ENCODE measurements around the gene BCL2L15. TPM values are rescaled to one million over a fixed set of nuclear protein-coding genes. Genes with fewer than 3 reads are reported as not detected.
A peak's percentile ranks its signal among the peaks of the same experiment; 100 is the strongest.

Gene BCL2L15
- total RNA-seq, 1 donor from 2014 or later: 1.8 TPM

- Mint-ChIP-seq H3K36me3 (ENCODE audit: unreplicated experiment) (no peaks in the 10 kb centered on the region), H3K27ac (ENCODE audit: unreplicated experiment) (no peak overlapping the region), H3K27me3 (ENCODE audit: unreplicated experiment) (peaks cover 6% of the 10 kb centered on the region), H3K4me3 (ENCODE audit: unreplicated experiment) (no peak overlapping the region), H3K9me3 (ENCODE audit: unreplicated experiment) (peaks cover 6% of the 10 kb centered on the region), H3K4me1 (ENCODE audit: low read depth, unreplicated experiment) (peaks cover 17% of the 10 kb centered on the region)
- DNase-seq: no peak
- TF ChIP-seq CTCF (IDR thresholded peaks at IDR 0.05; ENCODE audit: partially characterized antibody, unreplicated experiment): no peak
Measured at GRCh38 chr1:113934006-113934405, 46.6 kb upstream of the BCL2L15 start.

- TF ChIP-seq CTCF (IDR thresholded peaks at IDR 0.05; ENCODE audit: partially characterized antibody, unreplicated experiment): no peak
- H3K27ac Mint-ChIP-seq (ENCODE audit: unreplicated experiment): no peak overlapping the region
- H3K4me3 Mint-ChIP-seq (ENCODE audit: unreplicated experiment): peak overlapping the region; percentile 90
- peaks cover 6% of the 10 kb centered on the region for H3K9me3 Mint-ChIP-seq (ENCODE audit: unreplicated experiment)
- peaks cover 12% of the 10 kb centered on the region for H3K27me3 Mint-ChIP-seq (ENCODE audit: unreplicated experiment)
- no peak for DNase-seq
- peaks cover 19% of the 10 kb centered on the region for H3K4me1 Mint-ChIP-seq (ENCODE audit: low read depth, unreplicated experiment)
- H3K36me3 Mint-ChIP-seq (ENCODE audit: unreplicated experiment): no peaks in the 10 kb centered on the region
Measured at GRCh38 chr1:113931451-113931851, 44.1 kb upstream of the BCL2L15 start.

- peaks cover 6% of the 10 kb centered on the region for H3K9me3 Mint-ChIP-seq (ENCODE audit: unreplicated experiment)
- peaks cover 19% of the 10 kb centered on the region for H3K4me1 Mint-ChIP-seq (ENCODE audit: low read depth, unreplicated experiment)
- H3K4me3 Mint-ChIP-seq (ENCODE audit: unreplicated experiment): peak overlapping the region; percentile 90
- DNase-seq: no peak
- TF ChIP-seq CTCF (IDR thresholded peaks at IDR 0.05; ENCODE audit: partially characterized antibody, unreplicated experiment): no peak
- peaks cover 12% of the 10 kb centered on the region for H3K27me3 Mint-ChIP-seq (ENCODE audit: unreplicated experiment)
- peak overlapping the region; percentile 70 for H3K27ac Mint-ChIP-seq (ENCODE audit: unreplicated experiment)
- H3K36me3 Mint-ChIP-seq (ENCODE audit: unreplicated experiment): no peaks in the 10 kb centered on the region
Measured at GRCh38 chr1:113930499-113931161, 43.2 kb upstream of the BCL2L15 start.

- Mint-ChIP-seq H3K27me3 (ENCODE audit: unreplicated experiment) (peaks cover 13% of the 10 kb centered on the region), H3K9me3 (ENCODE audit: unreplicated experiment) (peaks cover 6% of the 10 kb centered on the region), H3K4me1 (ENCODE audit: low read depth, unreplicated experiment) (peaks cover 19% of the 10 kb centered on the region), H3K36me3 (ENCODE audit: unreplicated experiment) (no peaks in the 10 kb centered on the region), H3K27ac (ENCODE audit: unreplicated experiment) (peak overlapping the region; percentile 70), H3K4me3 (ENCODE audit: unreplicated experiment) (peak overlapping the region; percentile 90)
- peak; percentile 61 for DNase-seq
- no peak for TF ChIP-seq CTCF (IDR thresholded peaks at IDR 0.05; ENCODE audit: partially characterized antibody, unreplicated experiment)
Measured at GRCh38 chr1:113929750-113930498, 42.5 kb upstream of the BCL2L15 start.
